NCI-H2196 treated with DMSO at 0.1 percent for 48 hours (cell line): ENCODE measurements around the gene WAC.

ENCODE experiments used
- DNase-seq: peaks from one replicate; lab custom pipeline; 2025; ENCODE audit not compliant: unreplicated experiment; lab: John Stamatoyannopoulos, UW

The WAC gene

GRCh38 chr10:28663576-28664368 is 130.9 kb downstream of the WAC start:
- peak; percentile 51 for DNase-seq

- no peak for DNase-seq
These were observed 131.4 kb downstream of the WAC start for GRCh38 chr10:28664369-28664740.

- no peak for DNase-seq
These were observed 134.0 kb downstream of the WAC start for GRCh38 chr10:28666751-28667467.

- no peak for DNase-seq
These were observed 135.7 kb downstream of the WAC start for GRCh38 chr10:28668363-28669226.

- no peak for DNase-seq
These were observed 136.6 kb downstream of the WAC start for GRCh38 chr10:28669227-28670173.
